Mesenchymal stem cell (in vitro differentiated cells and primary cell): Measurements from ENCODE around the gene PRTN3.

Experiments
- DNase-seq: peaks from one replicate; pipeline ENCODE4 v3.0.0-alpha.2; 2013
- H2AFZ ChIP-seq: one replicate; pipeline ENCODE4 v1.6.1; 2013; ENCODE audit warnings: low read depth, mild to moderate bottlenecking, control low read depth, inconsistent platforms, low read length, moderate library complexity
- H2AK5ac ChIP-seq: 2 replicates; pipeline ENCODE4 v1.6.1; 2013; ENCODE audit warnings: low read length, moderate library complexity, mild to moderate bottlenecking, inconsistent platforms; ENCODE audit not compliant: severe bottlenecking
- H2BK120ac ChIP-seq: one replicate; pipeline ENCODE4 v1.6.1; 2013; ENCODE audit warnings: low read depth, mild to moderate bottlenecking, inconsistent platforms, low read length, moderate library complexity
- H2BK12ac ChIP-seq, 2 experiments: one replicate each; pipeline ENCODE4 v1.6.1; 2013; ENCODE audit warnings: inconsistent platforms in 2 of 2, low read length in 2 of 2, mild to moderate bottlenecking in 2 of 2, moderate library complexity in 2 of 2, control low read depth in 1 of 2
- H2BK15ac ChIP-seq: one replicate; pipeline ENCODE4 v1.6.1; 2013; ENCODE audit warnings: mild to moderate bottlenecking, low read depth, inconsistent platforms; ENCODE audit not compliant: poor library complexity, severe bottlenecking
- H2BK5ac ChIP-seq: 2 replicates; pipeline ENCODE4 v1.6.1; 2013; ENCODE audit warnings: low read depth, mild to moderate bottlenecking, low read length, control low read depth, inconsistent platforms; ENCODE audit not compliant: poor library complexity, severe bottlenecking
- H3K14ac ChIP-seq, 2 experiments: one replicate each; pipeline ENCODE4 v1.6.1; 2013; ENCODE audit warnings: inconsistent platforms in 2 of 2, low read length in 2 of 2, control low read depth in 1 of 2, mild to moderate bottlenecking in 1 of 2, moderate library complexity in 1 of 2
- H3K18ac ChIP-seq, 2 experiments: one replicate each; pipeline ENCODE4 v1.6.1; 2013; ENCODE audit warnings: inconsistent platforms in 2 of 2, low read length in 2 of 2, control low read depth in 1 of 2, low read depth in 1 of 2, mild to moderate bottlenecking in 1 of 2
- H3K23ac ChIP-seq, 2 experiments: one replicate each; pipeline ENCODE4 v1.6.1; 2013; ENCODE audit warnings: inconsistent platforms in 2 of 2, low read length in 2 of 2, mild to moderate bottlenecking in 2 of 2, moderate library complexity in 2 of 2, control low read depth in 1 of 2
- H3K27ac ChIP-seq: 2 replicates; pipeline ENCODE4 v1.5.1; 2013; ENCODE audit warnings: mild to moderate bottlenecking, moderate library complexity, low read length, control low read depth, inconsistent platforms; ENCODE audit not compliant: poor library complexity, severe bottlenecking
- H3K27me3 ChIP-seq, 2 experiments: 2 replicates each; pipeline versions ENCODE4 v1.6.1 to v1.7.0; 2013; ENCODE audit warnings: low read length in 2 of 2, mild to moderate bottlenecking in 2 of 2, moderate library complexity in 2 of 2, control low read depth in 1 of 2, inconsistent platforms in 1 of 2; ENCODE audit not compliant: control insufficient read depth in 1 of 2, insufficient read depth in 1 of 2
- H3K36me3 ChIP-seq, 2 experiments: 2 replicates each; pipeline versions ENCODE4 v1.6.1 to v1.7.0; 2013; ENCODE audit warnings: low read length in 2 of 2, control low read depth in 1 of 2, inconsistent platforms in 1 of 2, low read depth in 1 of 2, mild to moderate bottlenecking in 1 of 2; ENCODE audit not compliant: insufficient read depth in 2 of 2, control insufficient read depth in 1 of 2
- H3K4ac ChIP-seq, 2 experiments: one replicate each; pipeline ENCODE4 v1.6.1; 2013; ENCODE audit warnings: inconsistent platforms in 2 of 2, low read length in 2 of 2, mild to moderate bottlenecking in 2 of 2, moderate library complexity in 2 of 2, control low read depth in 1 of 2, low read depth in 1 of 2
- H3K4me1 ChIP-seq: 2 replicates; pipeline ENCODE4 v1.6.1; 2013; ENCODE audit warnings: low read depth, low read length, control low read depth; ENCODE audit not compliant: control insufficient read depth, insufficient read depth
- H3K4me2 ChIP-seq: 2 replicates; pipeline ENCODE4 v1.6.1; 2013; ENCODE audit warnings: low read length, mild to moderate bottlenecking, inconsistent platforms; ENCODE audit not compliant: poor library complexity, severe bottlenecking
- H3K4me3 ChIP-seq, 2 experiments: 2 replicates each; pipeline versions ENCODE4 v1.5.1 to v1.7.0; 2013; ENCODE audit warnings: low read length in 2 of 2, mild to moderate bottlenecking in 2 of 2, control low read depth in 1 of 2, low read depth in 1 of 2; ENCODE audit not compliant: insufficient read depth in 1 of 2
- H3K79me1 ChIP-seq: replicated peaks from 2 replicates; pipeline ENCODE4 v1.6.1; 2013; ENCODE audit warnings: mild to moderate bottlenecking, control low read depth, low read length, inconsistent platforms; ENCODE audit not compliant: poor library complexity, severe bottlenecking
- H3K9ac ChIP-seq: 2 replicates; pipeline ENCODE4 v1.7.0; 2013; ENCODE audit warnings: mild to moderate bottlenecking, low read length, moderate library complexity
- H3K9me3 ChIP-seq: 2 replicates; pipeline ENCODE4 v1.7.0; 2013; ENCODE audit warnings: mild to moderate bottlenecking, low read length; ENCODE audit not compliant: control insufficient read depth
- H4K8ac ChIP-seq: one replicate; pipeline ENCODE4 v1.6.1; 2013; ENCODE audit warnings: inconsistent platforms, mild to moderate bottlenecking, low read length, moderate library complexity
- H4K91ac ChIP-seq: one replicate; pipeline ENCODE4 v1.6.1; 2013; ENCODE audit warnings: mild to moderate bottlenecking, low read length, inconsistent platforms
- WGBS: methylation state at CpG from one replicate; pipeline ENCODE4 v1.1.7; 2013; ENCODE audit warnings: mixed read lengths; 5-methylcytosine and 5-hydroxymethylcytosine counted together

PRTN3 gene

DNA sequence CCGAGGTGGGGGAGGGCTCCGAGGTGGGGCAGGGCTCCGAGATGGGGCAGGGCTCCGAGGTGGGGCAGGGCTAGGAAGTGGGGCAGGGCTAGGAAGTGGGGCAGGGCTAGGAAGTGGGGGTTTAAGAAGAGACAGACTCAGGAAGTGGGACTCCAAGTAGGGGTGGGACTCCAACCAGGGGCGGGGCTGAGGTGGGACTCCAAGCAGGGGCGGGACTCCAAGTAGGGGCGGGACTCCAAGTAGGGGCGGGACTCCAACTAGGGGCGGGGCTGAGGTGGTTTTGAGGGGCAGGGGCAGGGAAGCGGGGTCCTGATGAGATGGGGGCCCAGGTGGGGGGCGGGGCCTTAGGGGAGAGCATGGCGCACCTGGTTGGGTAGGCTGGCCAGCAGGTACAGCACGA is 32.3 kb downstream of the PRTN3 start:
- no peak overlapping the region for H4K8ac ChIP-seq
- no peak overlapping the region for H2AFZ ChIP-seq
- WGBS: 89% methylated on average over 9 of the region's 13 CpGs
- no peak overlapping the region for H2AK5ac ChIP-seq
- H3K36me3 ChIP-seq: peaks cover 32 to 82% of the 10 kb centered on the region in 2 experiments
- H2BK12ac ChIP-seq: no peak overlapping the region
- no peak overlapping the region for H2BK120ac ChIP-seq
- no peak overlapping the region for H3K23ac ChIP-seq
- no peak overlapping the region for H3K4me3 ChIP-seq
- H3K4me2 ChIP-seq: no peak overlapping the region
- no peak overlapping the region for H3K18ac ChIP-seq
- H3K4me1 ChIP-seq: peaks cover 47% of the 10 kb centered on the region
- no peak overlapping the region for H4K91ac ChIP-seq
- H2BK5ac ChIP-seq: no peak overlapping the region
- no peak overlapping the region for H3K4ac ChIP-seq
- H2BK15ac ChIP-seq: no peak overlapping the region
- H3K9me3 ChIP-seq: no peaks in the 10 kb centered on the region
- no peak overlapping the region for H3K9ac ChIP-seq
- no peak overlapping the region for H3K27ac ChIP-seq
- no peak overlapping the region for H3K14ac ChIP-seq
- peak; percentile 51 for DNase-seq
- no peaks in the 10 kb centered on the region for H3K27me3 ChIP-seq
- peaks cover 6% of the 10 kb centered on the region for H3K79me1 ChIP-seq

DNA sequence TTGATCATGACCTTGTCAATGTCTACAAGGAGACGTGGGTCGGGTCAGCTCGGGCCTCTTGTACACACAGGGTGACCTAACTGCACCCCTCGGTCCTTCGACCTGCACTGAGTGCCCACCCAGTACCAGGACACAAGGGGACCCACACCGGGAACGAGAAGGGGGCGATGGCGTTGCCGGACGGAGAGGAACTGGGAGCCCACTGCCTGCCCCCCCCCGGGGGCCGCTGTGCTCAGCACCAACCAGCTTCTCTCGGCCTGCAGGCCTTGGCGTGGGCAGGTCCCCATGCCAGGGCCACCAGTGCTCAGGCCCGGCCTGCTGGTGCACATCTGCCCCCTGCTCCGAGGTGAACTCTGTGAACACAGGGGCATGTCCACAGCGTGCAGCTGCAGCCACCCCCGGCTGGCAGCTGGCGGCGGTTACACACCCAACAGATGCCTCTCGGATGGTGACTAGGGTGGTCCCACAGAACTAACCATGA is 32.8 kb downstream of the PRTN3 start:
- Histone ChIP-seq H4K8ac (no peak overlapping the region), H3K9ac (no peak overlapping the region), H3K4ac (no peak overlapping the region), H2BK12ac (no peak overlapping the region), H3K18ac (no peak overlapping the region), H3K4me1 (peaks cover 44% of the 10 kb centered on the region), H3K23ac (no peak overlapping the region), H2BK15ac (no peak overlapping the region), H3K79me1 (peaks cover 2% of the 10 kb centered on the region), H2AFZ (no peak overlapping the region), H2AK5ac (no peak overlapping the region), H3K27me3 (no peaks in the 10 kb centered on the region), H3K9me3 (no peaks in the 10 kb centered on the region), H3K27ac (no peak overlapping the region), H2BK5ac (no peak overlapping the region), H3K4me2 (no peak overlapping the region), H4K91ac (peak overlapping the region; percentile 53), H3K4me3 (no peak overlapping the region), H3K36me3 (peaks cover 27 to 81% of the 10 kb centered on the region in 2 experiments), H2BK120ac (no peak overlapping the region), H3K14ac (no peak overlapping the region)
- WGBS: 96% methylated on average over 22 of the region's 22 CpGs
- DNase-seq: no peak

DNA sequence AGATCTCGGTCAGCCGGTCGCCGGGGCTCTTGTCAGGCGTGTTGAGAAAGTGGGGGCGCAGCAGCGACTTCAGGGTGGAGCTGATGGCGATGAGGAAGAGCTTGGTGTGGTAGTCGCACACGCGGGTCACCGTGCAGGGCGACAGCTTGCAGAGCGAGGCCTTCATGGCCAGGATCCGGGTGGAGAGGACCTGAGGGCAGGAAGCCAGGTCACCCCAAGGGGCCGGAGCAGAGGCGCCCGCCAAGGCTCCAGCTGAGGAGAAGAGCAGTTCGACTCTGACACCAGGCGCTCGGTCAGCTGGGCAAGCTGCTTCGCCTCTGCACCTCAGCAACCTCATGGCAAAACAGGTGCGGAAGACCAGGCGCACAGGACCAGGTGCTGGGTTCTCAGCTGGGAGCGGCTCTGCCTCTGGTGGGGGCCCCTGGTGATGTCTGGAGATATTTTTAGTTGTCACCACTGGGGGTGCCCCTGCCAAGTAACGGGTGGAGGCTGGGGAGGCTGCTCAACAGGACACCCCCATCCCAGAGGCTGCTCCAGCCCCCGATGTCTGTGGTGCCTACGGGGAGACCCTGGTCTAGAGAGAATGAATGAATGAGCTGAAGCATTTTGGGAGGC is 34.6 kb downstream of the PRTN3 start:
- Histone ChIP-seq H3K9ac (no peak overlapping the region), H2BK5ac (no peak overlapping the region), H3K18ac (no peak overlapping the region), H2BK12ac (no peak overlapping the region), H3K79me1 (peaks cover 9% of the 10 kb centered on the region), H3K4me2 (no peak overlapping the region), H4K91ac (no peak overlapping the region), H2BK15ac (no peak overlapping the region), H3K23ac (no peak overlapping the region), H4K8ac (no peak overlapping the region), H3K14ac (no peak overlapping the region), H3K4me3 (no peak overlapping the region), H3K27ac (no peak overlapping the region), H3K4me1 (peaks cover 31% of the 10 kb centered on the region), H3K4ac (no peak overlapping the region), H3K36me3 (peaks cover 30 to 90% of the 10 kb centered on the region in 2 experiments), H2AK5ac (no peak overlapping the region), H2BK120ac (no peak overlapping the region), H2AFZ (no peak overlapping the region), H3K27me3 (no peaks in the 10 kb centered on the region), H3K9me3 (no peaks in the 10 kb centered on the region)
- WGBS: 96% methylated on average over 28 of the region's 28 CpGs
- DNase-seq: no peak

DNA sequence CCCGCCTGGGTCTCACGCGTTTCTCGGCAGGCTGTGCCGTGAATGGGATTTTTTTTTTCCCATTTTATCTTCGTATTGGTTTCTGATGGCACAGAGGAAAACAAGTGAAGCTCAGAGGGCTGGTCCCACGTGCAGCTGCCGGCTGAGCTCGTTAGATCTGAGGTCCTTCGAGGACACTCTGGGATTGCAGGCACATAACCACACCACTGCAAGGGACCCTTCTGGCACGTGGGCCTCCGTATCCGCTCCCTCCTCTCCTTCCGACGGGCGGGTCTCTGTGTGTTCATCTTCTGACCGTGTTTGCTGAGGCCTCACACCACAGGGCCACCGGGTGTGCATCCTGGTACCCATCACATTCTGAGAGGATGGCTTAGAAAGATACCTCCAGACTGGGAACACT is 35.3 kb downstream of the PRTN3 start:
- Histone ChIP-seq H2AFZ (no peak overlapping the region), H3K9ac (no peak overlapping the region), H3K36me3 (peaks cover 34 to 88% of the 10 kb centered on the region in 2 experiments), H3K4ac (no peak overlapping the region), H3K4me1 (peaks cover 25% of the 10 kb centered on the region), H3K27me3 (no peaks in the 10 kb centered on the region), H3K79me1 (peaks cover 9% of the 10 kb centered on the region), H2BK12ac (no peak overlapping the region), H2BK15ac (no peak overlapping the region), H3K27ac (no peak overlapping the region), H3K18ac (no peak overlapping the region), H2BK120ac (no peak overlapping the region), H3K4me3 (no peak overlapping the region), H3K23ac (no peak overlapping the region), H2AK5ac (no peak overlapping the region), H3K14ac (no peak overlapping the region), H4K8ac (no peak overlapping the region), H2BK5ac (no peak overlapping the region), H4K91ac (no peak overlapping the region), H3K4me2 (no peak overlapping the region), H3K9me3 (no peaks in the 10 kb centered on the region)
- 88% methylated on average over 18 of the region's 18 CpGs for WGBS
- DNase-seq: no peak
